Activated CD8-positive, alpha-beta memory T cell treated with anti-CD3 and anti-CD28 coated beads for 48 hours (primary cell): Measurements from ENCODE around the gene PRRG2.
"Not testable (repeated sequence)": the region's sequence is repeated elsewhere in the genome, so short reads cannot be mapped to it uniquely, and the experiment has no call there.

Experiments
- DNase-seq, 3 experiments: peaks; one replicate each; pipeline ENCODE4 v3.0.0-alpha.2; 2020; ENCODE audit warnings: low read depth in 2 of 3, low spot score in 2 of 3

PRRG2 gene

GRCh38 chr19:49601482-49602038 is 20.4 kb downstream of the PRRG2 start:
- DNase-seq, result no peak

- no peak for DNase-seq
These were observed 21.7 kb downstream of the PRRG2 start for GRCh38 chr19:49602806-49603205.

GRCh38 chr19:49605605-49606004 is 24.5 kb downstream of the PRRG2 start:
- DNase-seq, result no peak

GRCh38 chr19:49609499-49610092 is 28.5 kb downstream of the PRRG2 start:
- DNase-seq, result no peak

GRCh38 chr19:49613374-49613773 is 32.3 kb downstream of the PRRG2 start:
- no peak for DNase-seq

- peak in 1 of 3 experiments; percentile 23 for DNase-seq
These were observed 33.1 kb downstream of the PRRG2 start for GRCh38 chr19:49614096-49614833.

GRCh38 chr19:49615861-49616260 is 34.7 kb downstream of the PRRG2 start:
- DNase-seq, result no peak

- DNase-seq, result no peak
These were observed 35.4 kb downstream of the PRRG2 start for GRCh38 chr19:49616532-49616931.

- no peak for DNase-seq
These were observed 35.8 kb downstream of the PRRG2 start for GRCh38 chr19:49616945-49617344.

GRCh38 chr19:49617860-49618259 is 36.7 kb downstream of the PRRG2 start:
- DNase-seq, result not testable (repeated sequence)

- no peak for DNase-seq
These were observed 44.1 kb downstream of the PRRG2 start for GRCh38 chr19:49624967-49625910.

- no peak for DNase-seq
These were observed 45.1 kb downstream of the PRRG2 start for GRCh38 chr19:49626226-49626625.

- DNase-seq, result no peak
These were observed 48.5 kb downstream of the PRRG2 start for GRCh38 chr19:49629659-49630058.

GRCh38 chr19:49631014-49631588 is 50.0 kb downstream of the PRRG2 start:
- no peak for DNase-seq

GRCh38 chr19:49631610-49632192 is 50.6 kb downstream of the PRRG2 start:
- DNase-seq, result no peak

GRCh38 chr19:49632576-49632975 is 51.5 kb downstream of the PRRG2 start:
- DNase-seq, result no peak

- not testable (repeated sequence) for DNase-seq
These were observed 52.2 kb downstream of the PRRG2 start for GRCh38 chr19:49633273-49633672.

- DNase-seq, result no peak
These were observed 54.6 kb downstream of the PRRG2 start for GRCh38 chr19:49635530-49636232.

GRCh38 chr19:49636233-49636932 is 55.3 kb downstream of the PRRG2 start:
- no peak for DNase-seq
